RWPE1 (cell line): ENCODE results near the gene SLC14A1.

Source experiments
- CTCF ChIA-PET: fragments of 350-600 bp; sonication (Branson Sonifier 250); formaldehyde crosslinking; extraction: SDS; loops from one replicate; lab custom pipeline; 2021; lab: Yijun Ruan, JAX
- POLR2A ChIA-PET: fragments of 400-600 bp; formaldehyde crosslinking; extraction: SDS; loops from one replicate; lab custom pipeline; 2020; ENCODE audit warnings: antibody characterized with exemption; ENCODE audit not compliant: low non-redundant PET; lab: Yijun Ruan, JAX
- DNase-seq: peaks from one replicate; pipeline ENCODE4 v3.0.0; 2012; ENCODE audit warnings: low spot score
- H3K27ac ChIP-seq: fragments of 450-650 bp; 2 replicates; pipeline ENCODE4 v1.5.1; 2017
- CTCF ChIP-seq: fragments of 450-650 bp; conservative IDR thresholded peaks from 2 replicates; pipeline ENCODE4 v1.5.1; 2017; ENCODE audit warnings: low read depth, mild to moderate bottlenecking

SLC14A1 gene

GRCh38 chr18:45782662-45783061, 58.7 kb downstream of the SLC14A1 start:
- TF ChIP-seq CTCF: no peak
- no peak overlapping the region for H3K27ac ChIP-seq
- ChIA-PET POLR2A (no interaction called here), CTCF (no interaction called here)
- DNase-seq: no peak

DNA sequence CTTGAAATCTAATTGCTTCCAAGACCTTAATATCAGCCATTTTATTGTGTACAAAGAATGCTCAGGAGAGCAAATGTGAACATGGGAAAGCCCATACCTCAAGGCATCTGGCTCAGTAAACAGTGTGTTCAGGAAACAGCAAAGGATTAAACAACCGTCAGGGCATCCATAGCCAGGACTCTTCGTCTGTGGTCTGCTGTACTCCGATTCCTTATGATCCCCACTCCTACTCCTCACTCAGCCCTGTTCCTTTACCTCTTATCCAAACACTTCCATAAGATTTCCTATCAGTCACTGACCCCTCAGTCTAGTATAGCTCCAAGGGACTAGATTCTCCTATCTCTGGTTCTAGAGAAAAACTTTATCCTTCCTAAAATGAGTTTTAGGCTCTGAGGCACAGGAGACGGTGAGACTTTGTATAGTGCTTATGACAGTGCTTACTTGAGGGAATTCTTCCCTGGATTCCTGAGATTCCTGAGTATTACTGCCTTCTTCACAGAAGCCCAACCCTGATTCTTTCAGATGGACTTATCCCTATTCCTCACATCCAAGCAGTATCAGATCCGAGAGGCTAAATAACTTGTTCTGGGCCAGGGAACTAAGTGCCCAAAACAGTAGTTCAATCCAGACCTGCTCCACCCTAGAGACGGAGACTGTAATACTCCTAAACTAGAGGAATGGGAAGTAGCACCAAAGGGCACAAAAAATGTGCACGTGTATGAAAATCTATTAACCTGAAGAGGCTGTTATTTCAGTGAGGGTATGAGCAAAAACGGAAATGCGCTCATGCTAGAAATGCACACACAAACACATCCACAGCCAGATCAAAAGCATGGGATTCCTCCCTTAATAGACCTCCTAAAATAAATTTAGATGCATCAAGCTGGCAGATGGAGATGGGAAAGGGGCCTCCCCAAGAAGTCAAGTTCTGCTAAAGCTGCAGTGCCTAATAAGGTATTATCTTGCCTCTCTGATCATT, 59.4 kb downstream of the SLC14A1 start:
- CTCF ChIA-PET: no interaction called here

GRCh38 chr18:45785134-45785533, 61.2 kb downstream of the SLC14A1 start:
- DNase-seq: no peak
- ChIA-PET CTCF (no interaction called here), POLR2A (no interaction called here)
- peak overlapping the region; percentile 11; the same call in 1 of the 2 replicates for H3K27ac ChIP-seq
- TF ChIP-seq CTCF: no peak

More for the DNA sequence above, 59.4 kb downstream of the SLC14A1 start:
- no peak for DNase-seq
- POLR2A ChIA-PET: no interaction called here
- no peak for TF ChIP-seq CTCF
- no peak overlapping the region for H3K27ac ChIP-seq

GRCh38 chr18:45786941-45787340, 63.0 kb downstream of the SLC14A1 start:
- ChIA-PET CTCF (no interaction called here), POLR2A (no interaction called here)
- no peak overlapping the region for H3K27ac ChIP-seq
- no peak for DNase-seq
- TF ChIP-seq CTCF: no peak

DNA sequence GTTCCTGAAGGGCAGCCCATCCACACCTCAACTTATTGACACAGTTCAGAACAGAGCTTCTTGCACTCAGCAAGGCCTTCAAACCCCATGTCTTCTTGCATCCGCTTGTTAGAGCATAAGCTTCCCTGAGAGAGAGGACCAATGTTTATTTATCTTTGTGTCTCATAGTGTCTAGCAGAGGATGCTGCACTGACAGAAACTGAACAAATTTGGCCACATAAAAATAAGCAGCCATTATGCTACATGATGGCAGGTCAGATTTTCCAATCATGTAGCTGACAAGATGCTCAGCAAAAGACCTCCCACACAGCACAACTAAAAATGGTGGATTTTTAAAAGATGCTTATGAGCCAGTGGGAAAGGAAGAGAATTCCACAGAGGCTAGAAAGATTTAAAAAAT, 63.4 kb downstream of the SLC14A1 start:
- POLR2A ChIA-PET: no interaction called here
- H3K27ac ChIP-seq: no peak overlapping the region
- CTCF ChIA-PET: no interaction called here
- DNase-seq: no peak
- no peak for TF ChIP-seq CTCF

DNA sequence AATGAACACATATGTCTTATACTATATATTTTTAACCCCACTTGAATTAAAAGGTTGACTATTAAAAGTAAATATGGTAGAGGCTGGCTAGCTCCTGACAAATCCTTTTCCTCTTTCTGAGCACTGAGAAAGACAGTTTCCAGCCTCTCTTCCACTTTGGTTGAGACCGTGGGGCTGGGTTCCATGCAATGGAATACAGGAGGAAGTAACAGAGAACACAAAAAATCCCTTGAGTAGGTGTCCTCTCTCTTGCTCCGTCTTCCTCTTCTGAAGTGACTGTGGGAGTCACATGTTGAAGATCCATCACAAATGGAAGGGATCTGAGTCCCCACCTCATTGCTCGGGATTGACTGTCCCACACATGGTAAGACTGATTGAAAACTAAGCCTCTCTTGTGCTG, 64.9 kb downstream of the SLC14A1 start:
- TF ChIP-seq CTCF: no peak
- H3K27ac ChIP-seq: no peak overlapping the region
- DNase-seq: no peak
- POLR2A ChIA-PET: no interaction called here
- CTCF ChIA-PET: interaction anchor here (0.6 kb wide), 1 partner anchor 19 kb away, joined by 3 read pairs; no protein-coding TSS in a partner anchor
